ENCODE results near the gene SFSWAP. TPM values are rescaled to one million over a fixed set of nuclear protein-coding genes. Genes with fewer than 3 reads are reported as not detected.

SFSWAP gene
- total and polyA plus RNA-seq, 4 donors, result 6.1 to 21.6 (median 10.1) TPM

DNA sequence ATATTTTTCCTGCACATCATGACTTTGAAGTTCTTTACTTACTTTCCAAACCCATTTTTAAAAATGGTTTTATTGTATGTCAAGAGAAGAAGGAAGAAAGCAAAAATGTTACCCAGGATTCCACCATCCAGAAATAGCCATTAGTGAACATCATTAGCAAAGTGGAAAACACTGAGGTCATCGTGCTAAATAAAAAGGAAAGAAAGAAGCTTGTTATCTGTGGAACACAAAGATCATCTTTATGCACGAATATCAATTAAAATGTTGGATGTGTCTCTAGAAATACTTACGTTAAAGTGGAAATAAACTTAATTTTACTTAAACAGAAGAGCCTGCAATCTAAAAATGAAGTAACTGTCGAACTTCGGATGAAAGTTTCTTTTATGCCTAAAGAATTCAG, 27.3 kb downstream of the SFSWAP start:
- DNase-seq (ENCODE audit: low spot score), result no peak
- Histone ChIP-seq H3K4me3 (ENCODE audit: low read depth in 1 of 3, low read length in 3 of 3) (no peak overlapping the region), H3K9ac (ENCODE audit: low read depth in 1 of 2, low read length in 2 of 2) (no peak overlapping the region), H3K36me3 (ENCODE audit: control insufficient read depth in 4 of 4, insufficient read depth in 3 of 4, low read depth in 1 of 4, low read length in 3 of 4) (peaks cover 6 to 54% (median 34%) of the 10 kb centered on the region in 4 donors), H3K4me1 (ENCODE audit: control insufficient read depth in 4 of 4, insufficient read depth in 4 of 4, low read length in 3 of 4) (no peaks in the 10 kb centered on the region), H3K9me3 (ENCODE audit: control insufficient read depth in 4 of 4, low read length in 3 of 4) (no peaks in the 10 kb centered on the region), H3K27me3 (ENCODE audit: control insufficient read depth in 4 of 4, insufficient read depth in 4 of 4, low read length in 3 of 4) (no peaks in the 10 kb centered on the region), H3K27ac (ENCODE audit: low read depth in 1 of 2, low read length in 2 of 2) (no peak overlapping the region)
- TF ChIP-seq, protein P1, sequence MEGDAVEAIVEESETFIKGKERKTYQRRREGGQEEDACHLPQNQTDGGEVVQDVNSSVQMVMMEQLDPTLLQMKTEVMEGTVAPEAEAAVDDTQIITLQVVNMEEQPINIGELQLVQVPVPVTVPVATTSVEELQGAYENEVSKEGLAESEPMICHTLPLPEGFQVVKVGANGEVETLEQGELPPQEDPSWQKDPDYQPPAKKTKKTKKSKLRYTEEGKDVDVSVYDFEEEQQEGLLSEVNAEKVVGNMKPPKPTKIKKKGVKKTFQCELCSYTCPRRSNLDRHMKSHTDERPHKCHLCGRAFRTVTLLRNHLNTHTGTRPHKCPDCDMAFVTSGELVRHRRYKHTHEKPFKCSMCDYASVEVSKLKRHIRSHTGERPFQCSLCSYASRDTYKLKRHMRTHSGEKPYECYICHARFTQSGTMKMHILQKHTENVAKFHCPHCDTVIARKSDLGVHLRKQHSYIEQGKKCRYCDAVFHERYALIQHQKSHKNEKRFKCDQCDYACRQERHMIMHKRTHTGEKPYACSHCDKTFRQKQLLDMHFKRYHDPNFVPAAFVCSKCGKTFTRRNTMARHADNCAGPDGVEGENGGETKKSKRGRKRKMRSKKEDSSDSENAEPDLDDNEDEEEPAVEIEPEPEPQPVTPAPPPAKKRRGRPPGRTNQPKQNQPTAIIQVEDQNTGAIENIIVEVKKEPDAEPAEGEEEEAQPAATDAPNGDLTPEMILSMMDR (IDR thresholded peaks at IDR 0.05; ENCODE audit: low read depth, low read length, missing input control), result no peak
- TF ChIP-seq RAD21 (IDR thresholded peaks at IDR 0.05) (no peak), ZBTB33 (IDR thresholded peaks at IDR 0.05) (no peak), HNF4G (IDR thresholded peaks at IDR 0.05) (no peak), NR2F2 (IDR thresholded peaks at IDR 0.05) (no peak), MAX (IDR thresholded peaks at IDR 0.05) (no peak), FOXA1 (IDR thresholded peaks at IDR 0.05) (no peak), GABPA (IDR thresholded peaks at IDR 0.05 in 1 of 2, conservative IDR thresholded peaks at IDR 0.05 in 1 of 2) (no peak), REST (IDR thresholded peaks at IDR 0.05) (no peak), HNF4A (conservative IDR thresholded peaks at IDR 0.05) (no peak), TAF1 (conservative IDR thresholded peaks at IDR 0.05) (no peak), RXRA (IDR thresholded peaks at IDR 0.05) (no peak)
- TF ChIP-seq, protein P2, sequence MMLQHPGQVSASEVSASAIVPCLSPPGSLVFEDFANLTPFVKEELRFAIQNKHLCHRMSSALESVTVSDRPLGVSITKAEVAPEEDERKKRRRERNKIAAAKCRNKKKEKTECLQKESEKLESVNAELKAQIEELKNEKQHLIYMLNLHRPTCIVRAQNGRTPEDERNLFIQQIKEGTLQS (IDR thresholded peaks at IDR 0.05), result no peak
- 89% methylated on average over 5 of the region's 5 CpGs for WGBS

GRCh38 chr12:131740626-131741025, 29.7 kb downstream of the SFSWAP start:
- H3K4me3 ChIP-seq (ENCODE audit: low read depth in 1 of 3, low read length in 3 of 3), result no peak overlapping the region
- H3K9me3 ChIP-seq (ENCODE audit: control insufficient read depth in 4 of 4, low read length in 3 of 4), result no peaks in the 10 kb centered on the region
- peaks cover 0 to 44% (median 25%) of the 10 kb centered on the region in 4 donors for H3K36me3 ChIP-seq (ENCODE audit: control insufficient read depth in 4 of 4, insufficient read depth in 3 of 4, low read depth in 1 of 4, low read length in 3 of 4)
- no peak for DNase-seq (ENCODE audit: low spot score)
- no peak overlapping the region for H3K27ac ChIP-seq (ENCODE audit: low read depth in 1 of 2, low read length in 2 of 2)
- no peaks in the 10 kb centered on the region for H3K4me1 ChIP-seq (ENCODE audit: control insufficient read depth in 4 of 4, insufficient read depth in 4 of 4, low read length in 3 of 4)
- H3K9ac ChIP-seq (ENCODE audit: low read depth in 1 of 2, low read length in 2 of 2), result no peak overlapping the region
- WGBS, result 93% methylated on average over 2 of the region's 2 CpGs
- H3K27me3 ChIP-seq (ENCODE audit: control insufficient read depth in 4 of 4, insufficient read depth in 4 of 4, low read length in 3 of 4), result no peaks in the 10 kb centered on the region
- TF ChIP-seq JUND (IDR thresholded peaks at IDR 0.05) (no peak), SP1 (IDR thresholded peaks at IDR 0.05) (no peak), HNF4A (conservative IDR thresholded peaks at IDR 0.05) (no peak), HNF4G (IDR thresholded peaks at IDR 0.05) (no peak), FOXA2 (IDR thresholded peaks at IDR 0.05) (no peak), TAF1 (conservative IDR thresholded peaks at IDR 0.05) (no peak), RAD21 (IDR thresholded peaks at IDR 0.05) (no peak), REST (IDR thresholded peaks at IDR 0.05) (no peak), MAX (IDR thresholded peaks at IDR 0.05) (no peak)
- TF ChIP-seq, protein P1 (IDR thresholded peaks at IDR 0.05; ENCODE audit: low read depth, low read length, missing input control), result no peak
